Activated B cell treated with CpG ODN at 0.5 μM for 24 hours (primary cell): ENCODE measurements around the gene SQSTM1. TPM values are rescaled to one million over a fixed set of nuclear protein-coding genes. Genes with fewer than 3 reads are reported as not detected.

Experiments
- ATAC-seq: fragments of 200-7000 bp; cut with Tn5 transposase; one replicate; pipeline ENCODE4 v1.10.0; 2021; ENCODE audit warnings: low read depth, mild to moderate bottlenecking, moderate library complexity
- CTCF ChIA-PET: fragments of 350-600 bp; sonication (Branson Sonifier 250); formaldehyde crosslinking; loops from one replicate; lab custom pipeline; 2021; ENCODE audit warnings: antibody characterized with exemption; lab: Charles Lee
- POLR2A ChIA-PET: fragments of 350-600 bp; sonication (Branson Sonifier 250); formaldehyde crosslinking; loops from one replicate; lab custom pipeline; 2021; ENCODE audit warnings: antibody characterized with exemption; lab: Charles Lee
- DNase-seq: peaks from one replicate; pipeline ENCODE4 v3.0.0; 2022
- H3K27ac Mint-ChIP-seq: one replicate; pipeline ENCODE4 v1.8.0; 2020; ENCODE audit warnings: mixed read lengths
- H3K27me3 Mint-ChIP-seq: one replicate; pipeline ENCODE4 v1.8.0; 2021; ENCODE audit warnings: mixed read lengths
- H3K36me3 Mint-ChIP-seq: one replicate; pipeline ENCODE4 v1.8.0; 2021; ENCODE audit warnings: low read depth, mixed read lengths
- H3K4me1 Mint-ChIP-seq: one replicate; pipeline ENCODE4 v1.8.0; 2021; ENCODE audit warnings: mixed read lengths
- H3K4me3 Mint-ChIP-seq: one replicate; pipeline ENCODE4 v1.8.0; 2020; ENCODE audit warnings: mild to moderate bottlenecking, mixed read lengths
- H3K9me3 Mint-ChIP-seq: one replicate; pipeline ENCODE4 v1.8.0; 2020; ENCODE audit warnings: mixed read lengths
- CTCF ChIP-seq: fragments of 200-600 bp; IDR thresholded peaks from one replicate; pipeline ENCODE4 v1.8.0; 2022; ENCODE audit warnings: antibody characterized with exemption, mild to moderate bottlenecking
- intact Hi-C: fragments of 100-400 bp; cut with micrococcal nuclease; formaldehyde crosslinking; loops from one replicate; pipeline ENCODE4 v1.15.1; 2024
- total RNA-seq: library from RNA; stranded (reverse); gene quantifications from 2 replicates; pipeline ENCODE4 v1.2.3, GENCODE V29; 2022

The SQSTM1 gene
- total RNA-seq, 1 donor from 2014 or later, result 243 TPM

GRCh38 chr5:179776411-179776938 is 44.2 kb upstream of the SQSTM1 start:
- POLR2A ChIA-PET, result no interaction called here
- DNase-seq, result no peak
- Mint-ChIP-seq H3K4me3 (no peak overlapping the region), H3K27me3 (no peaks in the 10 kb centered on the region), H3K36me3 (peaks cover 82% of the 10 kb centered on the region), H3K27ac (no peak overlapping the region), H3K4me1 (no peaks in the 10 kb centered on the region), H3K9me3 (no peaks in the 10 kb centered on the region)
- TF ChIP-seq CTCF, result no peak
- intact Hi-C loops, result no loop called here
- CTCF ChIA-PET, result interaction anchor here (1.3 kb wide), 1 partner anchor 20 kb away, joined by 3 read pairs; no protein-coding TSS in a partner anchor
- no peak for ATAC-seq

- Mint-ChIP-seq H3K9me3 (no peaks in the 10 kb centered on the region), H3K27ac (no peak overlapping the region), H3K27me3 (no peaks in the 10 kb centered on the region), H3K4me3 (no peak overlapping the region), H3K36me3 (peaks cover 72% of the 10 kb centered on the region), H3K4me1 (no peaks in the 10 kb centered on the region)
- ATAC-seq (no peak), DNase-seq (no peak)
- TF ChIP-seq CTCF, result no peak
- intact Hi-C loops, result no loop called here
- POLR2A ChIA-PET, result no interaction called here
- CTCF ChIA-PET, result interaction anchor here (0.5 to 1.3 kb wide), 2 partner anchors 19 to 154 kb away, joined by 3 read pairs; no protein-coding TSS in a partner anchor
Measured at GRCh38 chr5:179777456-179777855, 43.2 kb upstream of the SQSTM1 start.

GRCh38 chr5:179777909-179778308 is 42.8 kb upstream of the SQSTM1 start:
- Mint-ChIP-seq H3K4me1 (no peaks in the 10 kb centered on the region), H3K36me3 (peaks cover 68% of the 10 kb centered on the region), H3K4me3 (no peak overlapping the region), H3K9me3 (no peaks in the 10 kb centered on the region), H3K27me3 (no peaks in the 10 kb centered on the region), H3K27ac (no peak overlapping the region)
- TF ChIP-seq CTCF, result no peak
- ChIA-PET POLR2A (no interaction called here), CTCF (no interaction called here)
- intact Hi-C loops, result no loop called here
- no peak for ATAC-seq
- DNase-seq, result no peak

- Mint-ChIP-seq H3K27me3 (no peaks in the 10 kb centered on the region), H3K9me3 (no peaks in the 10 kb centered on the region), H3K4me1 (no peaks in the 10 kb centered on the region), H3K27ac (no peak overlapping the region), H3K4me3 (no peak overlapping the region), H3K36me3 (peaks cover 61% of the 10 kb centered on the region)
- intact Hi-C loops, result no loop called here
- ChIA-PET POLR2A (no interaction called here), CTCF (no interaction called here)
- ATAC-seq, result no peak
- TF ChIP-seq CTCF, result no peak
- DNase-seq, result no peak
Measured at GRCh38 chr5:179778591-179778990, 42.1 kb upstream of the SQSTM1 start.

GRCh38 chr5:179779826-179780225 is 40.9 kb upstream of the SQSTM1 start:
- H3K36me3 Mint-ChIP-seq, result peaks cover 50% of the 10 kb centered on the region
- DNase-seq, result no peak
- ChIA-PET CTCF (no interaction called here), POLR2A (no interaction called here)
- no peak for TF ChIP-seq CTCF
- intact Hi-C loops, result no loop called here
- H3K9me3 Mint-ChIP-seq, result no peaks in the 10 kb centered on the region
- no peak for ATAC-seq
- H3K4me3 Mint-ChIP-seq, result no peak overlapping the region
- no peaks in the 10 kb centered on the region for H3K27me3 Mint-ChIP-seq
- H3K4me1 Mint-ChIP-seq, result no peaks in the 10 kb centered on the region
- H3K27ac Mint-ChIP-seq, result no peak overlapping the region
